WTC11 (cell line): Measurements from ENCODE around the gene PIK3R6. TPM values are rescaled to one million over a fixed set of nuclear protein-coding genes. Genes with fewer than 3 reads are reported as not detected.

Source experiments
- ATAC-seq: fragments of 200-7000 bp; cut with Tn5 transposase; 2 replicates; pipeline ENCODE4 v1.10.0; 2021; ENCODE audit warnings: mild to moderate bottlenecking, moderate library complexity
- CTCF ChIA-PET: fragments of 300-600 bp; sonication (Branson Sonifier 250); formaldehyde crosslinking; loops from one replicate; lab custom pipeline; 2021; ENCODE audit warnings: antibody characterized with exemption; lab: Charles Lee
- POLR2A ChIA-PET: fragments of 350-600 bp; sonication (Branson Sonifier 250); formaldehyde crosslinking; loops from one replicate; lab custom pipeline; 2021; ENCODE audit warnings: antibody characterized with exemption; lab: Charles Lee
- DNase-seq: peaks from one replicate; pipeline ENCODE4 v3.0.0; 2021; ENCODE audit warnings: low spot score
- H3K27ac Mint-ChIP-seq: 2 replicates; pipeline ENCODE4 v1.8.0; 2021; ENCODE audit warnings: mixed read lengths
- H3K27me3 Mint-ChIP-seq: 2 replicates; pipeline ENCODE4 v1.8.0; 2021; ENCODE audit warnings: low read depth, mild to moderate bottlenecking, moderate library complexity, mixed read lengths
- H3K36me3 Mint-ChIP-seq: 2 replicates; pipeline ENCODE4 v1.8.0; 2021; ENCODE audit warnings: mixed read lengths
- H3K4me1 Mint-ChIP-seq: 2 replicates; pipeline ENCODE4 v1.8.0; 2022; ENCODE audit warnings: mixed read lengths
- H3K4me3 Mint-ChIP-seq: 2 replicates; pipeline ENCODE4 v1.8.0; 2021; ENCODE audit warnings: mild to moderate bottlenecking, moderate library complexity, mixed read lengths
- H3K9me3 Mint-ChIP-seq: 2 replicates; pipeline ENCODE4 v1.8.0; 2021; ENCODE audit warnings: mixed read lengths
- ARID4B ChIP-seq: sonication (generic); formaldehyde crosslinking; IDR thresholded peaks from 2 replicates; pipeline ENCODE4 v1.8.0; 2023; ENCODE audit warnings: missing genetic modification reagents, mild to moderate bottlenecking, borderline replicate concordance
- ATF3 ChIP-seq: sonication (generic); formaldehyde crosslinking; conservative IDR thresholded peaks from 2 replicates; pipeline ENCODE4 v1.8.1; 2022; ENCODE audit warnings: mild to moderate bottlenecking, missing genetic modification reagents
- ATF6 ChIP-seq: sonication (generic); formaldehyde crosslinking; IDR thresholded peaks from 2 replicates; pipeline ENCODE4 v1.8.1; 2023; ENCODE audit warnings: mild to moderate bottlenecking, missing genetic modification reagents
- ELF4 ChIP-seq: sonication (generic); formaldehyde crosslinking; IDR thresholded peaks from 2 replicates; pipeline ENCODE4 v1.8.1; 2022; ENCODE audit warnings: low read depth, mild to moderate bottlenecking, moderate library complexity, missing genetic modification reagents
- FOXK1 ChIP-seq: sonication (generic); formaldehyde crosslinking; IDR thresholded peaks from 2 replicates; pipeline ENCODE4 v1.8.0; 2022; ENCODE audit warnings: mild to moderate bottlenecking, moderate library complexity, missing genetic modification reagents
- MXD4 ChIP-seq: fragments of 250-450 bp; sonication (Bioruptor Pico); IDR thresholded peaks from 2 replicates; pipeline ENCODE4 v1.8.0; 2021; ENCODE audit warnings: mild to moderate bottlenecking, moderate library complexity, borderline replicate concordance
- NFATC4 ChIP-seq: fragments of 250-450 bp; sonication (Bioruptor Pico); IDR thresholded peaks from 2 replicates; pipeline ENCODE4 v1.9.0; 2021; ENCODE audit warnings: mild to moderate bottlenecking
- NR2C2 ChIP-seq: sonication (generic); formaldehyde crosslinking; IDR thresholded peaks from 2 replicates; pipeline ENCODE4 v1.8.0; 2022; ENCODE audit warnings: mild to moderate bottlenecking, missing genetic modification reagents
- SMAD3 ChIP-seq: sonication (generic); formaldehyde crosslinking; IDR thresholded peaks from 2 replicates; pipeline ENCODE4 v1.8.0; 2022; ENCODE audit warnings: missing genetic modification reagents, mild to moderate bottlenecking, borderline replicate concordance
- SMAD4 ChIP-seq: sonication (generic); formaldehyde crosslinking; IDR thresholded peaks from 2 replicates; pipeline ENCODE4 v1.8.0; 2022; ENCODE audit warnings: mild to moderate bottlenecking, missing genetic modification reagents
- TEAD4 ChIP-seq: sonication (generic); formaldehyde crosslinking; IDR thresholded peaks from 2 replicates; pipeline ENCODE4 v1.8.0; 2022; ENCODE audit warnings: mild to moderate bottlenecking, missing genetic modification reagents
- USF1 ChIP-seq: sonication (generic); formaldehyde crosslinking; IDR thresholded peaks from 2 replicates; pipeline ENCODE4 v1.8.0; 2022; ENCODE audit warnings: mild to moderate bottlenecking, missing genetic modification reagents
- ZMAT4 ChIP-seq: fragments of 250-450 bp; sonication (Bioruptor Pico); IDR thresholded peaks from 2 replicates; pipeline ENCODE4 v1.9.0; 2021; ENCODE audit warnings: mild to moderate bottlenecking
- ZNF232 ChIP-seq: sonication (generic); formaldehyde crosslinking; IDR thresholded peaks from 2 replicates; pipeline ENCODE4 v1.8.0; 2022; ENCODE audit warnings: mild to moderate bottlenecking, missing genetic modification reagents
- ZSCAN18 ChIP-seq: fragments of 250-450 bp; sonication (Bioruptor Pico); IDR thresholded peaks from 2 replicates; pipeline ENCODE4 v2.1.2; 2022; ENCODE audit warnings: mild to moderate bottlenecking, moderate library complexity
- total RNA-seq: library from RNA; stranded (reverse); gene quantifications from 3 replicates; pipeline ENCODE4 v1.2.3, GENCODE V29; 2021

Gene PIK3R6
- total RNA-seq, 1 experiment from 2014 or later = 0.15 TPM

GRCh38 chr17:8865811-8866210 lies 1.7 kb downstream of the PIK3R6 start (continued):
- no peak for TF ChIP-seq ARID4B (CRISPR knock-in tag)

GRCh38 chr17:8865385-8865784 lies 2.1 kb downstream of the PIK3R6 start:
- CTCF ChIA-PET = interaction anchor here (0.7 to 1.8 kb wide), 4 partner anchors 29 to 133 kb away, joined by 3 to 8 read pairs (median 4); no protein-coding TSS in a partner anchor
- H3K36me3 Mint-ChIP-seq = no peaks in the 10 kb centered on the region
- H3K27me3 Mint-ChIP-seq = no peaks in the 10 kb centered on the region

More at GRCh38 chr17:8865385-8865784, 2.1 kb downstream of the PIK3R6 start:
- DNase-seq = no peak
- Mint-ChIP-seq H3K4me1 (no peaks in the 10 kb centered on the region), H3K27ac (no peak overlapping the region), H3K4me3 (no peak overlapping the region), H3K9me3 (0 out of 2 replicates have a peak, but pooled peaks cover 3% of the 10 kb centered on the region)
- POLR2A ChIA-PET = no interaction called here
- TF ChIP-seq FOXK1 = no peak
- TF ChIP-seq ELF4 (CRISPR knock-in tag) = no peak
- TF ChIP-seq ZNF232 (CRISPR knock-in tag) = no peak
- TF ChIP-seq ZSCAN18 (CRISPR knock-in tag) = no peak
- TF ChIP-seq ZMAT4 (CRISPR knock-in tag) = no peak
- TF ChIP-seq NFATC4 = no peak
- TF ChIP-seq NR2C2 (CRISPR knock-in tag) = no peak
- TF ChIP-seq ATF6 (CRISPR knock-in tag) = no peak
- TF ChIP-seq TEAD4 = no peak
- no peak for TF ChIP-seq USF1 (CRISPR knock-in tag)
- no peak for TF ChIP-seq SMAD3 (CRISPR knock-in tag)
- TF ChIP-seq MXD4 (CRISPR knock-in tag) = no peak
- TF ChIP-seq SMAD4 = no peak
- no peak for TF ChIP-seq ATF3
- ATAC-seq = no peak
